HEK293 (cell line): ENCODE measurements around the gene KCNIP4.

Experiments
- CTCF ChIA-PET: fragments of 350-600 bp; formaldehyde crosslinking; extraction: SDS; loops from one replicate; lab custom pipeline; 2021; ENCODE audit warnings: antibody characterized with exemption; lab: Yijun Ruan, JAX
- POLR2A ChIA-PET: fragments of 300-600 bp; formaldehyde crosslinking; extraction: SDS; loops from one replicate; lab custom pipeline; 2020; ENCODE audit warnings: antibody characterized with exemption, inconsistent platforms; lab: Yijun Ruan, JAX
- H3K27ac ChIP-seq: fragments of 200-500 bp; sonication (Bioruptor generic); 2 replicates; pipeline ENCODE4 v1.5.1; 2014; ENCODE audit warnings: low read depth, low read length, control low read depth, inconsistent platforms; ENCODE audit errors: extremely low read depth
- H3K36me3 ChIP-seq, 2 experiments: fragments of 200-500 bp in 1 of 2; sonication (Bioruptor generic) in 1 of 2; 1 replicate in 1 of 2; 2 replicates in 1 of 2; pipeline ENCODE4 v1.5.1; 2014 to 2017; ENCODE audit warnings: inconsistent platforms in 2 of 2, low read length in 2 of 2; ENCODE audit not compliant: control insufficient read depth in 2 of 2, insufficient read depth in 1 of 2
- H3K4me1 ChIP-seq: fragments of 200-500 bp; sonication (Bioruptor generic); 2 replicates; pipeline ENCODE4 v1.5.1; 2014; ENCODE audit warnings: mild to moderate bottlenecking, low read length, inconsistent platforms; ENCODE audit not compliant: control insufficient read depth, insufficient read depth
- H3K4me3 ChIP-seq: 2 replicates; pipeline ENCODE4 v1.5.1; 2011; ENCODE audit warnings: low read depth, mild to moderate bottlenecking, control low read depth, low read length, moderate library complexity
- H3K9me3 ChIP-seq: fragments of 200-500 bp; sonication (Bioruptor generic); 2 replicates; pipeline ENCODE4 v1.5.1; 2014; ENCODE audit warnings: low read depth, low read length, inconsistent platforms; ENCODE audit not compliant: control insufficient read depth, insufficient read depth
- EGR2 ChIP-seq: fragments of 450-650 bp; formaldehyde crosslinking; IDR thresholded peaks from 2 replicates; pipeline ENCODE4 v1.5.1; 2016; ENCODE audit warnings: low read depth, missing biosample characterization, missing genetic modification characterization
- HIC1 ChIP-seq: fragments of 450-650 bp; formaldehyde crosslinking; IDR thresholded peaks from 2 replicates; pipeline ENCODE4 v1.5.1; 2016; ENCODE audit warnings: missing biosample characterization, missing genetic modification characterization
- KLF10 ChIP-seq: fragments of 450-650 bp; IDR thresholded peaks from 2 replicates; pipeline ENCODE4 v1.5.1; 2018; ENCODE audit warnings: missing biosample characterization, mild to moderate bottlenecking, missing genetic modification characterization
- ZBTB20 ChIP-seq: fragments of 450-650 bp; formaldehyde crosslinking; IDR thresholded peaks from 2 replicates; pipeline ENCODE4 v1.5.1; 2016; ENCODE audit warnings: missing biosample characterization, missing genetic modification characterization
- ZNF121 ChIP-seq: fragments of 450-650 bp; formaldehyde crosslinking; IDR thresholded peaks from 2 replicates; pipeline ENCODE4 v1.5.1; 2016; ENCODE audit warnings: missing biosample characterization, missing genetic modification characterization
- ZNF202 ChIP-seq: fragments of 450-650 bp; formaldehyde crosslinking; IDR thresholded peaks from 2 replicates; pipeline ENCODE4 v1.5.1; 2016; ENCODE audit warnings: missing biosample characterization, missing genetic modification characterization, borderline replicate concordance
- ZNF248 ChIP-seq: fragments of 450-650 bp; formaldehyde crosslinking; IDR thresholded peaks from 2 replicates; pipeline ENCODE4 v1.5.1; 2017; ENCODE audit warnings: missing biosample characterization, missing genetic modification characterization
- ZNF423 ChIP-seq: fragments of 450-650 bp; formaldehyde crosslinking; IDR thresholded peaks from 2 replicates; pipeline ENCODE4 v1.5.1; 2016; ENCODE audit warnings: missing biosample characterization, missing genetic modification characterization
- ZNF561 ChIP-seq: fragments of 450-650 bp; IDR thresholded peaks from 2 replicates; pipeline ENCODE4 v1.5.1; 2018; ENCODE audit warnings: missing biosample characterization, missing genetic modification characterization, borderline replicate concordance
- ZNF704 ChIP-seq: fragments of 450-650 bp; formaldehyde crosslinking; IDR thresholded peaks from 2 replicates; pipeline ENCODE4 v1.5.1; 2016; ENCODE audit warnings: missing biosample characterization, missing genetic modification characterization
- ZNF777 ChIP-seq: fragments of 450-650 bp; formaldehyde crosslinking; IDR thresholded peaks from 2 replicates; pipeline ENCODE4 v1.5.1; 2017; ENCODE audit warnings: missing biosample characterization, missing genetic modification characterization, borderline replicate concordance
- TF ChIP-seq, protein P1 (sequence below): fragments of 450-650 bp; formaldehyde crosslinking; conservative IDR thresholded peaks from 2 replicates; pipeline ENCODE4 v1.5.1; 2016; ENCODE audit warnings: low read depth, missing biosample characterization, missing genetic modification characterization
- TF ChIP-seq, protein P2 (sequence below): sonication (generic); formaldehyde crosslinking; IDR thresholded peaks from 2 replicates; pipeline ENCODE4 v1.8.1; 2022; ENCODE audit warnings: mild to moderate bottlenecking, moderate library complexity, missing genetic modification reagents
- TF ChIP-seq, protein P3 (sequence below): fragments of 450-650 bp; formaldehyde crosslinking; IDR thresholded peaks from 2 replicates; pipeline ENCODE4 v1.5.1; 2016; ENCODE audit warnings: missing biosample characterization, missing genetic modification characterization
- TF ChIP-seq, protein P4 (sequence below): fragments of 450-650 bp; formaldehyde crosslinking; IDR thresholded peaks from 2 replicates; pipeline ENCODE4 v1.5.1; 2016; ENCODE audit warnings: missing biosample characterization, missing genetic modification characterization
- TF ChIP-seq, protein P5 (sequence below): fragments of 450-650 bp; formaldehyde crosslinking; IDR thresholded peaks from 2 replicates; pipeline ENCODE4 v1.5.1; 2017; ENCODE audit warnings: missing biosample characterization, missing genetic modification characterization
- TF ChIP-seq, protein P6 (sequence below): fragments of 450-650 bp; formaldehyde crosslinking; IDR thresholded peaks from 2 replicates; pipeline ENCODE4 v1.5.1; 2016; ENCODE audit warnings: missing biosample characterization, missing genetic modification characterization

Gene KCNIP4

GRCh38 chr4:20680736-20681135 is 1267.8 kb downstream of the KCNIP4 start:
- no peak overlapping the region for H3K27ac ChIP-seq
- no peaks in the 10 kb centered on the region for H3K4me1 ChIP-seq
- POLR2A ChIA-PET = no interaction called here
- CTCF ChIA-PET = interaction anchor here (0.5 to 0.6 kb wide), 2 partner anchors 228 to 326 kb away, joined by 3 to 4 read pairs; no protein-coding TSS in a partner anchor
- no peak for TF ChIP-seq EGR2 (tag by site-specific recombination)
- TF ChIP-seq, protein P1, sequence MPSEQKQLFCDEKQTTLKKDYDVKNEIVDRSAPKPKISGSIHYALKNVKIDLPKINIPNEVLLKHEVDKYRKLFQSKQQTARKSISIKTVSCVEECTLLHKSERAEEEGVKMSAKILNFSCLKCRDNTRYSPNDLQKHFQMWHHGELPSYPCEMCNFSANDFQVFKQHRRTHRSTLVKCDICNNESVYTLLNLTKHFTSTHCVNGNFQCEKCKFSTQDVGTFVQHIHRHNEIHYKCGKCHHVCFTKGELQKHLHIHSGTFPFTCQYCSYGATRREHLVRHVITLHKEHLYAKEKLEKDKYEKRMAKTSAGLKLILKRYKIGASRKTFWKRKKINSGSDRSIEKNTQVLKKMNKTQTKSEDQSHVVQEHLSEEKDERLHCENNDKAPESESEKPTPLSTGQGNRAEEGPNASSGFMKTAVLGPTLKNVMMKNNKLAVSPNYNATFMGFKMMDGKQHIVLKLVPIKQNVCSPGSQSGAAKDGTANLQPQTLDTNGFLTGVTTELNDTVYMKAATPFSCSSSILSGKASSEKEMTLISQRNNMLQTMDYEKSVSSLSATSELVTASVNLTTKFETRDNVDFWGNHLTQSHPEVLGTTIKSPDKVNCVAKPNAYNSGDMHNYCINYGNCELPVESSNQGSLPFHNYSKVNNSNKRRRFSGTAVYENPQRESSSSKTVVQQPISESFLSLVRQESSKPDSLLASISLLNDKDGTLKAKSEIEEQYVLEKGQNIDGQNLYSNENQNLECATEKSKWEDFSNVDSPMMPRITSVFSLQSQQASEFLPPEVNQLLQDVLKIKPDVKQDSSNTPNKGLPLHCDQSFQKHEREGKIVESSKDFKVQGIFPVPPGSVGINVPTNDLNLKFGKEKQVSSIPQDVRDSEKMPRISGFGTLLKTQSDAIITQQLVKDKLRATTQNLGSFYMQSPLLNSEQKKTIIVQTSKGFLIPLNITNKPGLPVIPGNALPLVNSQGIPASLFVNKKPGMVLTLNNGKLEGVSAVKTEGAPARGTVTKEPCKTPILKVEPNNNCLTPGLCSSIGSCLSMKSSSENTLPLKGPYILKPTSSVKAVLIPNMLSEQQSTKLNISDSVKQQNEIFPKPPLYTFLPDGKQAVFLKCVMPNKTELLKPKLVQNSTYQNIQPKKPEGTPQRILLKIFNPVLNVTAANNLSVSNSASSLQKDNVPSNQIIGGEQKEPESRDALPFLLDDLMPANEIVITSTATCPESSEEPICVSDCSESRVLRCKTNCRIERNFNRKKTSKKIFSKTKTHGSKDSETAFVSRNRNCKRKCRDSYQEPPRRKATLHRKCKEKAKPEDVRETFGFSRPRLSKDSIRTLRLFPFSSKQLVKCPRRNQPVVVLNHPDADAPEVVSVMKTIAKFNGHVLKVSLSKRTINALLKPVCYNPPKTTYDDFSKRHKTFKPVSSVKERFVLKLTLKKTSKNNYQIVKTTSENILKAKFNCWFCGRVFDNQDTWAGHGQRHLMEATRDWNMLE (tag by site-specific recombination) = no peak
- no peak for TF ChIP-seq ZNF423 (tag by site-specific recombination)
- no peak for TF ChIP-seq HIC1 (tag by site-specific recombination)
- no peak for TF ChIP-seq ZNF561 (tag by site-specific recombination)
- TF ChIP-seq, protein P2, sequence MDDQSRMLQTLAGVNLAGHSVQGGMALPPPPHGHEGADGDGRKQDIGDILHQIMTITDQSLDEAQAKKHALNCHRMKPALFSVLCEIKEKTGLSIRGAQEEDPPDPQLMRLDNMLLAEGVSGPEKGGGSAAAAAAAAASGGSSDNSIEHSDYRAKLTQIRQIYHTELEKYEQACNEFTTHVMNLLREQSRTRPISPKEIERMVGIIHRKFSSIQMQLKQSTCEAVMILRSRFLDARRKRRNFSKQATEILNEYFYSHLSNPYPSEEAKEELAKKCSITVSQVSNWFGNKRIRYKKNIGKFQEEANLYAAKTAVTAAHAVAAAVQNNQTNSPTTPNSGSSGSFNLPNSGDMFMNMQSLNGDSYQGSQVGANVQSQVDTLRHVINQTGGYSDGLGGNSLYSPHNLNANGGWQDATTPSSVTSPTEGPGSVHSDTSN (CRISPR knock-in tag) = no peak
- TF ChIP-seq KLF10 = no peak
- TF ChIP-seq, protein P3, sequence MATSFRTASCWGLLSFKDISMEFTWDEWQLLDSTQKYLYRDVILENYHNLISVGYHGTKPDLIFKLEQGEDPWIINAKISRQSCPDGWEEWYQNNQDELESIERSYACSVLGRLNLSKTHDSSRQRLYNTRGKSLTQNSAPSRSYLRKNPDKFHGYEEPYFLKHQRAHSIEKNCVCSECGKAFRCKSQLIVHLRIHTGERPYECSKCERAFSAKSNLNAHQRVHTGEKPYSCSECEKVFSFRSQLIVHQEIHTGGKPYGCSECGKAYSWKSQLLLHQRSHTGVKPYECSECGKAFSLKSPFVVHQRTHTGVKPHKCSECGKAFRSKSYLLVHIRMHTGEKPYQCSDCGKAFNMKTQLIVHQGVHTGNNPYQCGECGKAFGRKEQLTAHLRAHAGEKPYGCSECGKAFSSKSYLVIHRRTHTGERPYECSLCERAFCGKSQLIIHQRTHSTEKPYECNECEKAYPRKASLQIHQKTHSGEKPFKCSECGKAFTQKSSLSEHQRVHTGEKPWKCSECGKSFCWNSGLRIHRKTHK (tag by site-specific recombination) = no peak
- TF ChIP-seq, protein P4, sequence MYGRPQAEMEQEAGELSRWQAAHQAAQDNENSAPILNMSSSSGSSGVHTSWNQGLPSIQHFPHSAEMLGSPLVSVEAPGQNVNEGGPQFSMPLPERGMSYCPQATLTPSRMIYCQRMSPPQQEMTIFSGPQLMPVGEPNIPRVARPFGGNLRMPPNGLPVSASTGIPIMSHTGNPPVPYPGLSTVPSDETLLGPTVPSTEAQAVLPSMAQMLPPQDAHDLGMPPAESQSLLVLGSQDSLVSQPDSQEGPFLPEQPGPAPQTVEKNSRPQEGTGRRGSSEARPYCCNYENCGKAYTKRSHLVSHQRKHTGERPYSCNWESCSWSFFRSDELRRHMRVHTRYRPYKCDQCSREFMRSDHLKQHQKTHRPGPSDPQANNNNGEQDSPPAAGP (tag by site-specific recombination) = no peak
- TF ChIP-seq, all 188 proteins: peak for 0
- Histone ChIP-seq H3K9me3 (no peaks in the 10 kb centered on the region), H3K4me3 (no peak overlapping the region), H3K36me3 (no peaks in the 10 kb centered on the region)

- Histone ChIP-seq H3K9me3 (no peaks in the 10 kb centered on the region), H3K4me1 (no peaks in the 10 kb centered on the region), H3K4me3 (no peak overlapping the region), H3K36me3 (no peaks in the 10 kb centered on the region), H3K27ac (no peak overlapping the region)
- ChIA-PET CTCF (interaction anchor here (1.5 kb wide), 1 partner anchor 13 kb away, joined by 5 read pairs; no protein-coding TSS in a partner anchor), POLR2A (no interaction called here)
- TF ChIP-seq ZNF704 (tag by site-specific recombination) = no peak
- TF ChIP-seq, protein P5, sequence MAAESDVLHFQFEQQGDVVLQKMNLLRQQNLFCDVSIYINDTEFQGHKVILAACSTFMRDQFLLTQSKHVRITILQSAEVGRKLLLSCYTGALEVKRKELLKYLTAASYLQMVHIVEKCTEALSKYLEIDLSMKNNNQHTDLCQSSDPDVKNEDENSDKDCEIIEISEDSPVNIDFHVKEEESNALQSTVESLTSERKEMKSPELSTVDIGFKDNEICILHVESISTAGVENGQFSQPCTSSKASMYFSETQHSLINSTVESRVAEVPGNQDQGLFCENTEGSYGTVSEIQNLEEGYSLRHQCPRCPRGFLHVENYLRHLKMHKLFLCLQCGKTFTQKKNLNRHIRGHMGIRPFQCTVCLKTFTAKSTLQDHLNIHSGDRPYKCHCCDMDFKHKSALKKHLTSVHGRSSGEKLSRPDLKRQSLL = no peak
- TF ChIP-seq ZNF202 = no peak
- TF ChIP-seq ZNF121 (tag by site-specific recombination) = no peak
- TF ChIP-seq ZBTB20 (tag by site-specific recombination) = no peak
- TF ChIP-seq ZNF777 (tag by site-specific recombination) = no peak
- no peak for TF ChIP-seq ZNF248 (tag by site-specific recombination)
- TF ChIP-seq, protein P6, sequence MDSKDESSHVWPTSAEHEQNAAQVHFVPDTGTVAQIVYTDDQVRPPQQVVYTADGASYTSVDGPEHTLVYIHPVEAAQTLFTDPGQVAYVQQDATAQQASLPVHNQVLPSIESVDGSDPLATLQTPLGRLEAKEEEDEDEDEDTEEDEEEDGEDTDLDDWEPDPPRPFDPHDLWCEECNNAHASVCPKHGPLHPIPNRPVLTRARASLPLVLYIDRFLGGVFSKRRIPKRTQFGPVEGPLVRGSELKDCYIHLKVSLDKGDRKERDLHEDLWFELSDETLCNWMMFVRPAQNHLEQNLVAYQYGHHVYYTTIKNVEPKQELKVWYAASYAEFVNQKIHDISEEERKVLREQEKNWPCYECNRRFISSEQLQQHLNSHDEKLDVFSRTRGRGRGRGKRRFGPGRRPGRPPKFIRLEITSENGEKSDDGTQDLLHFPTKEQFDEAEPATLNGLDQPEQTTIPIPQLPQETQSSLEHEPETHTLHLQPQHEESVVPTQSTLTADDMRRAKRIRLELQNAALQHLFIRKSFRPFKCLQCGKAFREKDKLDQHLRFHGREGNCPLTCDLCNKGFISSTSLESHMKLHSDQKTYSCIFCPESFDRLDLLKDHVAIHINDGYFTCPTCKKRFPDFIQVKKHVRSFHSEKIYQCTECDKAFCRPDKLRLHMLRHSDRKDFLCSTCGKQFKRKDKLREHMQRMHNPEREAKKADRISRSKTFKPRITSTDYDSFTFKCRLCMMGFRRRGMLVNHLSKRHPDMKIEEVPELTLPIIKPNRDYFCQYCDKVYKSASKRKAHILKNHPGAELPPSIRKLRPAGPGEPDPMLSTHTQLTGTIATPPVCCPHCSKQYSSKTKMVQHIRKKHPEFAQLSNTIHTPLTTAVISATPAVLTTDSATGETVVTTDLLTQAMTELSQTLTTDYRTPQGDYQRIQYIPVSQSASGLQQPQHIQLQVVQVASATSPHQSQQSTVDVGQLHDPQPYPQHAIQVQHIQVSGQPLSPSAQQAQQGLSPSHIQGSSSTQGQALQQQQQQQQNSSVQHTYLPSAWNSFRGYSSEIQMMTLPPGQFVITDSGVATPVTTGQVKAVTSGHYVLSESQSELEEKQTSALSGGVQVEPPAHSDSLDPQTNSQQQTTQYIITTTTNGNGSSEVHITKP (tag by site-specific recombination) = no peak
These were observed 1268.6 kb downstream of the KCNIP4 start for GRCh38 chr4:20679951-20680350.
